Esophagus squamous epithelium (tissue), 5 donors: ENCODE results near the gene MUCL1. TPM values are rescaled to one million over a fixed set of nuclear protein-coding genes. Genes with fewer than 3 reads are reported as not detected.

Source experiments
- DNase-seq: peaks from one replicate; lab custom pipeline; 2025; lab: John Stamatoyannopoulos, UW
- H3K27ac ChIP-seq, 4 donors: fragments of 200-600 bp; sonication (generic); one replicate each; pipeline ENCODE4 v1.5.1; 2016 to 2019; ENCODE audit warnings: mild to moderate bottlenecking in 1 of 4
- H3K27me3 ChIP-seq, 4 donors: fragments of 200-600 bp; sonication (generic); 1 replicate in 3 of 4; 2 replicates in 1 of 4; pipeline versions ENCODE4 v1.5.1 to v1.6.0; 2017 to 2021; ENCODE audit warnings: antibody characterized with exemption in 1 of 4
- H3K36me3 ChIP-seq, 3 donors: fragments of 200-600 bp; sonication (generic); one replicate each; pipeline ENCODE4 v1.5.1; 2016 to 2019
- H3K4me1 ChIP-seq, 3 donors: fragments of 200-600 bp; sonication (generic); one replicate each; pipeline ENCODE4 v1.5.1; 2017 to 2019
- H3K4me3 ChIP-seq, 4 donors: fragments of 200-600 bp; sonication (generic); 1 replicate in 3 of 4; 2 replicates in 1 of 4; pipeline ENCODE4 v1.5.1; 2016 to 2019; ENCODE audit warnings: mild to moderate bottlenecking in 2 of 4, moderate library complexity in 1 of 4
- H3K9me3 ChIP-seq, 3 donors: fragments of 200-600 bp; sonication (generic); one replicate each; pipeline ENCODE4 v1.5.1; 2016 to 2019
- CTCF ChIP-seq, 6 experiments: fragments of 450-650 bp in 4 of 6; fragments of 200-600 bp in 2 of 6; sonication (generic) in 2 of 6; IDR thresholded peaks; one replicate each; pipeline ENCODE4 v1.5.1; 2016 to 2019; ENCODE audit warnings: antibody characterized with exemption in 6 of 6, mild to moderate bottlenecking in 4 of 6, moderate library complexity in 4 of 6
- POLR2A ChIP-seq, 4 donors: fragments of 450-650 bp; IDR thresholded peaks; one replicate each; pipeline ENCODE4 v1.6.1; 2017; ENCODE audit warnings: antibody characterized with exemption in 4 of 4, mild to moderate bottlenecking in 4 of 4, moderate library complexity in 3 of 4
- WGBS, 2 donors: methylation state at CpG; one replicate each; pipeline ENCODE4 v1.1.5; 2018; 5-methylcytosine and 5-hydroxymethylcytosine counted together
- intact Hi-C: fragments of 100-400 bp; cut with DNase I; formaldehyde crosslinking; loops from one replicate; pipeline ENCODE4 v1.15.0; 2022
- total RNA-seq, 4 donors: library from RNA; depleted of rRNA; stranded (reverse); fragments of >200 nt; gene quantifications; one replicate each; pipeline ENCODE4 v1.1.0, GENCODE V29; 2016
- donor health status: DM: yes; HTN: yes; CAD: no.

MUCL1 gene
- total RNA-seq, 4 donors from 2014 or later, result 1.1 TPM; not detected in 3

- no peaks in the 10 kb centered on the region for H3K4me1 ChIP-seq
- no peaks in the 10 kb centered on the region for H3K9me3 ChIP-seq
- H3K27me3 ChIP-seq, result no peaks in the 10 kb centered on the region
- 87 to 88% methylated on average over 1 of the region's 1 CpG for WGBS, 2 donors
- no peak overlapping the region for H3K27ac ChIP-seq
- intact Hi-C loops, result no loop called here
- TF ChIP-seq POLR2A (IDR thresholded peaks at IDR 0.05) (no peak), CTCF (IDR thresholded peaks at IDR 0.05) (no peak)
- no peaks in the 10 kb centered on the region for H3K36me3 ChIP-seq
- no peak overlapping the region for H3K4me3 ChIP-seq
- no peak for DNase-seq
Observed at GRCh38 chr12:54861927-54862326, 7.6 kb downstream of the MUCL1 start.

GRCh38 chr12:54863948-54864618, 9.8 kb downstream of the MUCL1 start:
- no peak overlapping the region for H3K4me3 ChIP-seq
- no peaks in the 10 kb centered on the region for H3K9me3 ChIP-seq
- no peak for TF ChIP-seq POLR2A (IDR thresholded peaks at IDR 0.05)
- TF ChIP-seq CTCF (IDR thresholded peaks at IDR 0.05), result no peak
- no peaks in the 10 kb centered on the region for H3K36me3 ChIP-seq
- WGBS, 2 donors, result 25 to 42% methylated on average over 1 of the region's 1 CpG
- intact Hi-C loops, result no loop called here
- no peaks in the 10 kb centered on the region for H3K4me1 ChIP-seq
- H3K27ac ChIP-seq, result no peak overlapping the region
- DNase-seq, result no peak
- no peaks in the 10 kb centered on the region for H3K27me3 ChIP-seq

- no peak for DNase-seq
- Histone ChIP-seq H3K36me3 (no peaks in the 10 kb centered on the region), H3K9me3 (no peaks in the 10 kb centered on the region), H3K4me3 (no peak overlapping the region), H3K27me3 (no peaks in the 10 kb centered on the region), H3K27ac (no peak overlapping the region), H3K4me1 (no peaks in the 10 kb centered on the region)
- intact Hi-C loops, result no loop called here
- 78 to 84% methylated on average over 4 of the region's 4 CpGs for WGBS, 2 donors
- no peak for TF ChIP-seq CTCF (IDR thresholded peaks at IDR 0.05)
- TF ChIP-seq POLR2A (IDR thresholded peaks at IDR 0.05), result no peak
Observed at GRCh38 chr12:54865683-54866324, 11.5 kb downstream of the MUCL1 start.

- H3K36me3 ChIP-seq, result no peaks in the 10 kb centered on the region
- 59 to 63% methylated on average over 2 of the region's 2 CpGs for WGBS, 2 donors
- intact Hi-C loops, result no loop called here
Observed at GRCh38 chr12:54868690-54869089, 14.4 kb downstream of the MUCL1 start.

More at GRCh38 chr12:54868690-54869089, 14.4 kb downstream of the MUCL1 start:
- H3K9me3 ChIP-seq, result no peaks in the 10 kb centered on the region
- H3K4me1 ChIP-seq, result no peaks in the 10 kb centered on the region
- no peak overlapping the region for H3K4me3 ChIP-seq
- no peak for DNase-seq
- peaks cover 0 to 6% (median 0%) of the 10 kb centered on the region in 4 donors for H3K27me3 ChIP-seq
- no peak overlapping the region for H3K27ac ChIP-seq
- TF ChIP-seq CTCF (IDR thresholded peaks at IDR 0.05) (no peak), POLR2A (IDR thresholded peaks at IDR 0.05) (no peak)
